Chondrocyte (in vitro differentiated cells): ENCODE results near the gene SMNDC1. TPM values are rescaled to one million over a fixed set of nuclear protein-coding genes. Genes with fewer than 3 reads are reported as not detected.
A peak's percentile ranks its signal among the peaks of the same experiment; 100 is the strongest.

Experiments
- DNase-seq: peaks from one replicate; pipeline ENCODE4 v3.0.0; 2021; ENCODE audit warnings: mixed read lengths, low spot score
- H3K27ac Mint-ChIP-seq: one replicate; pipeline ENCODE4 v1.8.0; 2021; ENCODE audit warnings: mild to moderate bottlenecking, moderate library complexity, mixed read lengths; ENCODE audit not compliant: unreplicated experiment
- H3K27me3 Mint-ChIP-seq: 2 replicates; pipeline ENCODE4 v1.8.0; 2021; ENCODE audit warnings: low read depth, mixed read lengths
- H3K36me3 Mint-ChIP-seq: 2 replicates; pipeline ENCODE4 v1.8.0; 2021; ENCODE audit warnings: low read depth, mixed read lengths
- H3K4me1 Mint-ChIP-seq: 2 replicates; pipeline ENCODE4 v1.8.0; 2021; ENCODE audit warnings: low read depth, mild to moderate bottlenecking, mixed read lengths
- H3K4me3 Mint-ChIP-seq: one replicate; pipeline ENCODE4 v1.8.0; 2021; ENCODE audit warnings: mild to moderate bottlenecking, moderate library complexity, mixed read lengths; ENCODE audit not compliant: unreplicated experiment
- H3K9me3 Mint-ChIP-seq: 2 replicates; pipeline ENCODE4 v1.8.0; 2021; ENCODE audit warnings: low read depth, mixed read lengths
- total RNA-seq: library from RNA; stranded (reverse); gene quantifications from 3 replicates; pipeline ENCODE4 v1.2.1, GENCODE V29; 2021
- TF ChIP-seq, protein P1 (sequence below): fragments of 200-600 bp; sonication (generic); IDR thresholded peaks from 2 replicates; pipeline ENCODE4 v1.5.0; 2021; ENCODE audit warnings: antibody characterized with exemption, mild to moderate bottlenecking, moderate library complexity

Gene SMNDC1
- total RNA-seq, 1 donor from 2014 or later = 26.2 TPM

DNA sequence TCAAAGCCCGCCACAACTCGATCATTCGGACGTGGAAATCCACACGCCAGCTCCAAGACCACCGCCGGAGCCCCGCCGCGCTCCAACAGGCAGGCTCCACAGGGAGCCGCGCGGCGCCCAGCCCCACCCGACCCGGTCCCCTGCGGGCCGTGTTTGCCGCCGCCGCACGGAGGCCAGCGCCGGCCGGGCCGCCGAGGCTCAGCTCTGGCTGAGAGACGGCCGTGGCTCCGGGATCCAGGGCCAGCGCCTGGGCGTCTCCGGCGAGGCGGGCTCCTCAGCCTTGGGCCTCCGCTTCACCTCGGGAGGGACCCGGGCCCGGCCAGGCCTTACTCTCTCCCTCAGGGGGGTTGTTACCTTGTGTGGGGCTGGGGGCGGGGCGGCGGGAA lies 333 bp downstream of the SMNDC1 start:
- Mint-ChIP-seq H3K4me1 (peaks cover 41% of the 10 kb centered on the region), H3K27me3 (no peaks in the 10 kb centered on the region), H3K36me3 (peaks cover 9% of the 10 kb centered on the region), H3K27ac (peak overlapping the region; percentile 97), H3K9me3 (no peaks in the 10 kb centered on the region), H3K4me3 (peak overlapping the region; percentile 95)
- no peak for DNase-seq
- TF ChIP-seq, protein P1, sequence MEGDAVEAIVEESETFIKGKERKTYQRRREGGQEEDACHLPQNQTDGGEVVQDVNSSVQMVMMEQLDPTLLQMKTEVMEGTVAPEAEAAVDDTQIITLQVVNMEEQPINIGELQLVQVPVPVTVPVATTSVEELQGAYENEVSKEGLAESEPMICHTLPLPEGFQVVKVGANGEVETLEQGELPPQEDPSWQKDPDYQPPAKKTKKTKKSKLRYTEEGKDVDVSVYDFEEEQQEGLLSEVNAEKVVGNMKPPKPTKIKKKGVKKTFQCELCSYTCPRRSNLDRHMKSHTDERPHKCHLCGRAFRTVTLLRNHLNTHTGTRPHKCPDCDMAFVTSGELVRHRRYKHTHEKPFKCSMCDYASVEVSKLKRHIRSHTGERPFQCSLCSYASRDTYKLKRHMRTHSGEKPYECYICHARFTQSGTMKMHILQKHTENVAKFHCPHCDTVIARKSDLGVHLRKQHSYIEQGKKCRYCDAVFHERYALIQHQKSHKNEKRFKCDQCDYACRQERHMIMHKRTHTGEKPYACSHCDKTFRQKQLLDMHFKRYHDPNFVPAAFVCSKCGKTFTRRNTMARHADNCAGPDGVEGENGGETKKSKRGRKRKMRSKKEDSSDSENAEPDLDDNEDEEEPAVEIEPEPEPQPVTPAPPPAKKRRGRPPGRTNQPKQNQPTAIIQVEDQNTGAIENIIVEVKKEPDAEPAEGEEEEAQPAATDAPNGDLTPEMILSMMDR = no peak

DNA sequence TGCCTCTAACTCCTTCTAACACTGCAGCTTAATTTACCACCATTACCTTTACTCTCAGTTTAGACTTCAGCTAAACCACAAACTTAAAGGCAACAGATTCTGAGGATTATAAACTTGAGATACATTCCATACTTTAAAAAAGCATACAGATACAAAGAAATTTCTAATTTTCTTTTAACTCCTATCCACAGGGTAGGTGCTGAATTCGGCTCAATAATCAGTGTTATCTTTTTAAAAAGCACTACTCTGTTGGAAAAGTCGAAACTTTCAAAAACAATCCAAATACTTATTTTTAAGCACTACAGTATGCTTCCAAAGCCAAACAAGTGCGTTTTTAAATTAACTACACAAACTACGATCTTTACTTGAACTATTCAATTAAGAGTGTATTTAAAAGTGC lies 1.0 kb downstream of the SMNDC1 start:
- H3K27ac Mint-ChIP-seq = peak overlapping the region; percentile 95

DNA sequence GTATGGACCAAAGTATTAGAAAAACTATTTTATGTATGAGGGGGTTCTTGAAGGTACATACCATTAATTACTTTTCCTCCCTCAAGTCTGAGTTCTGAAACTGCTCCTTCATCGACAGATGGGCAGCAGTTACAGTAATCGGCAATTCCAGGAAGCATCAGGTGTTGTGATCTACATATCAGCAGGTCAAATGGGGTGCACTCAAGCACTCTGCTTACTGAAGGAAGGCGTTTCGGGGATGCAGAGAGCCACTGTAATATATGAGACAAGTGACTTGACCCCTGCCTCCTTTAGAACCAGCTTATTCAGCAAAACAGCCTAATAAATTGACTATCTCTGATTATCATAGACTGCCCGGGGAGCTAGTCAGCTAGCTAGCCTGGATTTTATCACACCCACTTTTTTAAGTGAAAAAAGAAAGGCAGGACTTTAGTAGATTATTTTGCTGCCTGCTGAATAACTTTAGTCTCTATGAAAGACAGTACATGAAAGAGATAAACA lies 4.2 kb downstream of the SMNDC1 start:
- TF ChIP-seq, protein P1 = no peak
- no peak for DNase-seq
- Mint-ChIP-seq H3K4me1 (peaks cover 47% of the 10 kb centered on the region), H3K27ac (no peak overlapping the region), H3K9me3 (no peaks in the 10 kb centered on the region), H3K4me3 (no peak overlapping the region), H3K27me3 (no peaks in the 10 kb centered on the region), H3K36me3 (peaks cover 30% of the 10 kb centered on the region)

More for the DNA sequence above, 1.0 kb downstream of the SMNDC1 start:
- Mint-ChIP-seq H3K27me3 (no peaks in the 10 kb centered on the region), H3K9me3 (no peaks in the 10 kb centered on the region), H3K4me3 (peak overlapping the region; percentile 95), H3K36me3 (peaks cover 9% of the 10 kb centered on the region), H3K4me1 (peaks cover 44% of the 10 kb centered on the region)
- DNase-seq = no peak
- TF ChIP-seq, protein P1 = no peak

DNA sequence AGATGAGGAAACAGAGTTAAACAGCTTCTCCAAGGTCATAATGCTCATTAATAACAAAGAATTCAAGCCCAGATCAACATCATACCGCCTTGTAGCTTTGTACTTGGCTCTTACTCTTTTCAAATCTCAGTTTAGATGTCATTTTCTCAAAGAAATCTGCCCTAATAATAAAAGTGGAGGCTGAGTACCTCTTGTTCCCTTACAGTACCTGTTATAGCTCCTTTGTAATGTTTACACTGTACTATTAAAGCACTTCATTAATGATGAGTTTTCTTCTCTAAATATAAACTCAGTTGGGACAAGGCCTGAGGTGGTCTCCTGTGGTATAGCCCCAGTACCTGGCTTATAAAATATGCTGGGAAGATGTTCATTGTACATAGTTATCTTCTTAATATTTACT lies 7.8 kb downstream of the SMNDC1 start:
- TF ChIP-seq, protein P1 = no peak
- Mint-ChIP-seq H3K9me3 (no peaks in the 10 kb centered on the region), H3K4me1 (peaks cover 33% of the 10 kb centered on the region), H3K27me3 (no peaks in the 10 kb centered on the region), H3K27ac (no peak overlapping the region), H3K4me3 (no peak overlapping the region), H3K36me3 (peaks cover 44% of the 10 kb centered on the region)
- DNase-seq = no peak

DNA sequence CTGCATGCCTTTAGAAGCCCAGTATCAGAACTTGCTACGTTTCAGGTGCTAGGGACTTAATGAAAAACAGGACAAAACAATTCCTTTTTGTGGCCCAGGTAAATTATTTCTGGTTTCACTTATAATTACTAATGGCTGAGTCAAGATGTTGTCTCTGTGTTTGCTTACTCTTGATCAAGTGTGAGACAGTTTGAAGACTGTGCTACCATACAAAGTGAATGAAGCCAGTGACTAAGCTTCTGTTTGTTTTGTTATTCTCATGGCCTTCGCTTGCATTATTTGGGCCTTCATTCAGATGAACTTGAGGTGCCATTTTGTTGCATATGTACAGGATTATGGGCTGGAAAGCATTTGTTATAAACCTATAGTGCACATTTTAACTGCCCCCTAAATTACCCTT lies 17.9 kb downstream of the SMNDC1 start:
- Mint-ChIP-seq H3K27ac (no peak overlapping the region), H3K27me3 (no peaks in the 10 kb centered on the region), H3K9me3 (no peaks in the 10 kb centered on the region), H3K36me3 (peaks cover 8% of the 10 kb centered on the region), H3K4me1 (no peaks in the 10 kb centered on the region), H3K4me3 (no peak overlapping the region)
- DNase-seq = no peak
- TF ChIP-seq, protein P1 = no peak
